Non-pigmented ciliary epithelial cell (primary cell): ENCODE measurements around the gene ELOVL1.
A peak's percentile ranks its signal among the peaks of the same experiment; 100 is the strongest.

Experiments used
- DNase-seq: peaks from one replicate; pipeline ENCODE4 v3.0.0-alpha.2; 2010; ENCODE audit warnings: low read depth

ELOVL1 gene

DNA sequence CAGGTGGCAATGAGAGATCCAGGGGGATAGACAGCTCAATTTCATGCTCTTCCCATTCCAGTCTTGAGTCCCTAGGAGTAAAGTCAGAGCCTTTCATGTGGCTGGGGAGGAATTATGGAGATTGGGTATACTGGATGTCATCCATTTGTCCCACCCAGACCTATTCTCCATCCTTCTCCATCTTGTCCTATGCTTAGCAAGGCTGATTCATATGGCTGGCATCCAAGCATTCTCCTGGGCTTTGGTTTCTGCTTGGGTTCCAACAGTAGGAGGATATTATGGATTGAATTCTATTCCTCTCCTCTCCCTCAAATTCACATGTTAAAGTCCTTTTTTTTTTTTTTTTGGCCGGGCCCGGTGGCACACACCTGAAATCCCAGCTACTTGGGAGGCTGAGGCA is 12.9 kb downstream of the ELOVL1 start:
- no peak for DNase-seq

DNA sequence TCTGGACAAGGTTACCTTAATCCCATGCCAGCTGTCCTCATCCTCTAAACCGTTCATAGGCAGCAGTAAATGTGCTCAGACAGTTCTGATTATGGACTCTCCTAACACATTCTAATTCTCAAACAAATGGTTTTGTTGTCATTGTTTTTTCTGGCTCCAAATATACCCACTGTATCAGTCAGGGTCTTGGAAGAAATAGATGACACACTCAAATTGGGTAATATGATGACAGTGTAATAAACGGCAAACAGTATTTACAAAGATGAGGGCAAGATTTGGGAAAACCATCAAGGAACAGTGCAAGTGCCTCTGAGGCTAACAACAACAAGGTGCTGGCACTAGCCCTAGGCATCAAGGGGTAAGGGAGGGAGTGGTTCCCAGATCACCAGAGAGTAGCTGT is 13.3 kb downstream of the ELOVL1 start:
- no peak for DNase-seq

DNA sequence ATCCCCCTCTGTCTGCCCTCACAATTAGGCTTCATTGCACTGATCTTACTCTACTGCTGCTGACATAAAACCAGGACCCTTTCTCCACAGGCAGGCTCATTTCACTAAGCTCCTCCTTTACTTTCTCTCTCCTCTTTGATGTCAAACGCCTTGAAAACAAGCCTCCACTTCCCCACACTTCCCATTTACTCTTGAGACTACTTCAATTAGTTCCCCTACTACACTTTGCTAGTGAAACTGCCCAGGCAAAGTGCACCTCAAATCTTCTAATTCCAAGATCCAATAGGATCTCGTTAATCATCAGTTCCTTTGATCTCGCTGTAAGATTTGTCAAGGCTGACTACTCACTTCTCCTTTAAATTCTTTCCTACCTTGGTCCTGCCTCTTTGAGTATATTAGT is 14.9 kb downstream of the ELOVL1 start:
- DNase-seq: no peak

DNA sequence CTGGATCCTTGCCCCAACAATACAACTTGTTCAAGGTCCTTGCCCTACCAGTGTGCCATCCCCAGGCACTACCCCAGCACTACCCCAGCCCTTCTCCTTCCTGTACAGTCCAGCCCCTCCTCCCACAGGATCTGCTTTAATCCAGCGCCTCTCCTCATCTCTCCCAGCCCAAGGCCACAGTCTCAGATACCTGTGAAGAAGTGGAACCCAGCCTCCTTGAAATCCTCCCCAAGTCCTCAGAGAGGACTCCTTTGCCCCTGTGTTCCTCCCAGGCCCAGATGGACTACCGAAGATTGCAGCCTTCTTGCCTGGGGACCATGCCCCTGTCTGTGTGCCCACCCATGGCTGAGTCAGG is 15.5 kb downstream of the ELOVL1 start:
- DNase-seq: no peak

DNA sequence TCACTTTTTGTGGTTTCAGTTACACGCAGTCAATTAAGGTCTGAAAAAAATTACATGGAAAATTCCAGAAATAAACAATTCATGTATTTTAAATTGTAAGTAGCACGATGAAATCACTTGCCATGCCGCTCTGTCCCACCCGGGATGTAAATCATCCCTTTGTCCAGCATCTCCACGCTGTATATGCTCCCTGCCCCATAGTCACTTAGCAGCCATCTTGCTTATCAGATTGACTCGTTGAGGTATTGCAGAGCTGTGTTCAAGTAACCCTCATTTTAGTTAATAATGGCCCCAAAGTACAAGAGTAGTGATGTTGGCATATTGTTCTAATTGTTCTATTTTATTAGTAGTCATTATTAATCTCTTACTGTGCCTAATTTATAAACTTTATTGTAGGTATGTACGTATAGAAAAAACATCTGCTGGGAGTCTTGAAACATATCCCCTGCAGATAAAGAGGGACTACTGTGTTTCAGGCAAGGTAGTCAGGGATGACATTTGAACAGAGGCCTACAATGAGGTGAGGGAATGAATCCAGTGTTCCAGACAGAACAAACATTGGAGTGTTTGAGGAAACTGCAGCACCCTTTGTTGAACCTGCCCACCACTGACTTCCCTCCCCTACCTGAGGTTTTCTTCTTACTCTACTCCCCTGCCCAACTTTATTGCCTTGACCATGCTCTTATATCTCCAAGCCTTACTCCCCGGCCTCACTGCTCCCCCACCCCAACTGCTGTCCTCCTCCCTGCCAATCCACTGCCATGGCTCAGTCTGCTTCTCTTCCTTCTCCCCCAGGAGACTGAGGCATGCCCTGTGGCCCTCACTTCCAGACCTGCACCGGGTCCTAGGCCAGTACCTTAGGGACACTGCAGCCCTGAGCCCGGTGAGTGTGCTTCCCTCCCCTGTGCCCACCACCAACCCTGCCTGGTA is 16.1 kb downstream of the ELOVL1 start:
- DNase-seq: no peak

DNA sequence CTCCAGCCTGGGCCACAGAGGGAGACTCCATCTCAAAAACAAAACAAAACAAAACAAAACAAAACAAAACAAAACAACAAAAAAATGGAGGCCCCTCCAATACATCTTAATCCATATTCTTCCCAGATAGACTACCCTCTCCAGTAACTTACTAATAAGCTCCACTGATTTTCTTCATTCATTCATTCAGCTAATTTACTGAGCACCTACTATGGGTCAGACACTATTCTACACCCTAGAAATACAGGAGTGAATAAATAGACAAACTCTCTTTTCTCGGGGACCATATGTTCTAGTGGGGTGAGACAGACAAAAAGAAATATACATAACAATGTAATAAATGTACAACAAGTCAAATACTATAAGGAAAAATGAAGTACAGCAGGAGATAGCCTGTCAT is 16.8 kb downstream of the ELOVL1 start:
- DNase-seq: no peak

DNA sequence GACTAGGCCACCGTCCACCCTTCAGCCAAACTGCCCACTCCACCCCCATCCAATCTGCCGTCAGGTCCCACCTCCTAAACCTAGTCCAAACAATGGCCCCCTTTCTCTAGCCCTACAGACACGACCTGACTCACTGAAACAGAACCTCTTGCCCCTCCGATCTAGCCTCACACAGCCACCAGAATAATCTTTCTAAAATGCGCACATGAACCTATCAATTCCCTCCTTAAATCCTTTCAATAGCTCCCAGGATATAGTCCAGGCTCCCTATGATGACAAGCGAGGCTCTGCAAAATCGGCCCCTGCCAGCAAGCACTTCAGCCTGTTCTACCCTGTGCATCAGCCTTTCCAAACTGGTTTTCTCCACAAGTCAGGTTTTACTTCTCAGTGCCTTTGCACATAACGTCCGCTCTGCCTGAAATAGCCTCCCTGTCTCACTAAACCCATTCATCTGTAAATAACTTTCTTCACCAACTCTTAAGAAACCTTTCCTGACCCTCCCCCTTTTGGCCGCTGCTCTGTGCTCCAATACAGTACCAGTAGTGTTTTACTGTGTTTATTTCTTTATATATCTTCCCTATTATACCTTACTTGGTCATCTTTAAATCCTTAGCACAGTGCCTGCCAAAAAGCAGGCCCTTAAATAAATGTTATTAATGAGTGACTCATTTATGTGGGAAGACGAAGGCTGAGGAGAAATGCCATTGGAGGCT is 18.1 kb downstream of the ELOVL1 start:
- no peak for DNase-seq

DNA sequence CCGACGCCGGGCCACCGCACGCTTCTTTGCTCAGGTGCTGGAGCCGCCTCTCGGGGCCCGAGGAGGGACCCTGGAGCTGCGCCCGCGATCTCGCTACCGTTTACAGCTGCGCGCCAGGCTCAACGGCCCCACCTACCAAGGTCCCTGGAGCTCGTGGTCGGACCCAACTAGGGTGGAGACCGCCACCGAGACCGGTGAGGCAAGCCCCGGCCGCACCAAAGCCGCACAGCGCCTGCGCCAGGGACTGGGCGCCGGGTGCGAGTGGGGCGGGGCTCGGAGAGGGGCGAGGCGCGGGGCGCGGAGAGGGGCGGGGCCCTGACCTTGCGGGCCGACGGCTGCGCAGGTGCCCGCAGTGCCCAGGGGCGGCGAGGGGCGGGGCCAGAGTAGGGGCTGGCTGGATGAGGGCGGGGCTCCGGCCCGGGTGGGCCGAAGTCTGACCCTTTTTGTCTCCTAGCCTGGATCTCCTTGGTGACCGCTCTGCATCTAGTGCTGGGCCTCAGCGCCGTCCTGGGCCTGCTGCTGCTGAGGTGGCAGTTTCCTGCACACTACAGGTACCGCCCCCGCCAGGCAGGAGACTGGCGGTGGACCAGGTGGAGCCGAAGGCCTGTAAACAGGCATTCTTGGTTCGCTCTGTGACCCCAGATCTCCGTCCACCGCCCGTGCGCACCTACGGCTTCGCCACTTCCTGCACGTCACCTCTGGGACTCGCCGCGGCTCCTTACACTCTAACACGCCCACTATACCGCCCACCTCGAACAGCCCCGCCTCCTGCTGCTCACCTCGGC is 18.8 kb downstream of the ELOVL1 start:
- no peak for DNase-seq

DNA sequence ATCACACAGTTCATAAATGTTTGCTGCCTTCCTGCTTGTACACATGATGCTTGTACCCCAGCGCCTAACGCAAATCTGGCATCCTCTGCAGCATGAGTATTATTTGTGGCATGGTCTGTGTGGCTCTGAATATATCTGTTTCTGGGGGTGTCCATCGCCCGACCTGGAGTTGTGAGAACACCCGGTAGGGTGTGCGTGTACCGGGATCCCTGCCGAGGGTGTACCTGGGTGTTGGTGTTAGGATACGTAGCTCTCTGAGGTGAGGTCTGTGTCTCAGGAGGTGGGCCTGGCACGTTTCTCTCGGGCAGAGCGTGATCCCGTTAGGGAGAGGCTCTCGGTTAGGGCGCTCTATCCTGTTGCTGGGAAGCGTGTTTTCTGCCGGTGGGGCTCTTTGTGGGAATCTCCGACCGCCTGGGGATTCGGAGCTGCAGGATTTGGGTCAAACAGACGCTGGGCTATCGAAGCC is 19.4 kb downstream of the ELOVL1 start:
- no peak for DNase-seq

DNA sequence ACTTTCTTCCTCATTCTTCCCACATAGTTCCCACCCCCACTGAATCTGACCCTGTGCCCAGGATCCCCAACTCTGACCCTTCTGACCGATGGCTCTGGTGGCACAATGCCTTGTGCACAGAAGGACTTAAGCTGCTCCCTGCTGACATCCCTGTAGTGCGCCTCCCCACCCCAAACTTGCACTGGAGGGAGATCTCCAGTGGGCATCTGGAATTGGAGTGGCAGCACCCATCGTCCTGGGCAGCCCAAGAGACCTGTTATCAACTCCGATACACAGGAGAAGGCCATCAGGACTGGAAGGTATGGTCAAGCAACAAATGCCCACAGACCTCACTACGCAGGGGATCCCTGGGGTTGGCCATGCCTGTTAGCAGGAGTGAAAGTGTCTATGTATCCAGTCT is 21.2 kb downstream of the ELOVL1 start:
- DNase-seq: no peak

DNA sequence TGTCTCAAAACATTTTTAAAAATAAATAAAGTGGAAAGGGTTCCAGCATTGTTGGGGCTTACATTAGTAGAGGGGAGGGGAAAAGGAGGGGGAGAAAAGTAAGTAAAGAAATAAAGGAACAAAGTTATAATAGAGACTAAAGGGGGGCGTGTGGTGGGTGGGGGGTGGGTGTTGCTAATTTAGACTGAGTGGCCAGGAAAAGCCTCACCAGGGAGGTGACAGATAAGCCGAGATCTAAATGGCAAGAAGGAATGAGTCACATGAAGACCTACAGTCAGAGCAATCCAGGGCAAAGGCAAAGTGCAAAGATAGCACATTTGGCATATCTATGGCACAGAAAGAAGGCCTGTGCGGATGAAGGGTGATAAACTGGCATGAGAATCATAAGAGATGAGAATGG is 22.7 kb downstream of the ELOVL1 start:
- DNase-seq: no peak

DNA sequence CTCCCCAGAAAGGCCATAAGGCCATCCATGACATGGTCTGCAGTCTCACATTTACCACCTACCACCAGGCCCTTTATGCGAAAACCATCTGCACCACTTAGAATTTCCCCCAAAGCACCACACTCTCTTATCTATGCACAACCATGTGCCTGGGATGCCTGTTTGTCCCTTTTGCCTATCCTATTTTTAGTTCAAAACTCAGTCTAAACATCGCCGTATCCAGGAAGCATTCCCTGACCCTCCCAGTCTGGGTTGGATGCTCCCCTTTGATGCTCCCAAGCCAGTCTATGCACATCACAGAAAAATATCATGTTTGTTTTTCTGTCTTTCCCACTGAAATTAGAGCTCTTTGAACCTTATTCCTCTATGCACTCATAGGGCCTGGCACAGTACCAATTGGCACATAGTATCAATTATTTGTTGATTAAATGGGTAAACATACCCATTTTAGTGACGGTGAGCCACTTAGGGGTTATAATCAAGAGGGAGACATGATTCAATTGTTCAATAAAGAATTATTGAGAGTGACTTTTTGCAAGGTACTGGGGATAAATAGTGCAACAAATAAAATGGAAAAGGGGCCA is 23.5 kb downstream of the ELOVL1 start:
- DNase-seq: no peak

DNA sequence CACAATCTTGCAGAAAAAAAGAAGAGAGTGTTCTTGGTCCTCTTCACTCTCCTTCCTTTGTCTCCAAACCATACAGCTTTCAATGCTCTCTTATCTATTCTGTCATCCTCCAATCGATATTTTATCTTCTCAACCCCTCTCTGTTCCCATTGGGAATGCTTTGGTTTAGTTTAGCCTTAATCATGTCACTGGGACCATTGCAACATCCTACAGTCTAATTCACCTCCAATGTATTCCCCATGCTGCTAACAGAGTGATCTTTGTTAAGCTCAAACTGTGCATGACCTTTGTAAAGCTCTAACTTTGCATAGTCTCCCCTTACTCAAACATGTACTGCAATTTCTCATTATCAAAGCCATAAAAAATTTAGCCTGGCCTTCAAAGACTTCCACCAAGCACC is 27.3 kb downstream of the ELOVL1 start:
- no peak for DNase-seq

DNA sequence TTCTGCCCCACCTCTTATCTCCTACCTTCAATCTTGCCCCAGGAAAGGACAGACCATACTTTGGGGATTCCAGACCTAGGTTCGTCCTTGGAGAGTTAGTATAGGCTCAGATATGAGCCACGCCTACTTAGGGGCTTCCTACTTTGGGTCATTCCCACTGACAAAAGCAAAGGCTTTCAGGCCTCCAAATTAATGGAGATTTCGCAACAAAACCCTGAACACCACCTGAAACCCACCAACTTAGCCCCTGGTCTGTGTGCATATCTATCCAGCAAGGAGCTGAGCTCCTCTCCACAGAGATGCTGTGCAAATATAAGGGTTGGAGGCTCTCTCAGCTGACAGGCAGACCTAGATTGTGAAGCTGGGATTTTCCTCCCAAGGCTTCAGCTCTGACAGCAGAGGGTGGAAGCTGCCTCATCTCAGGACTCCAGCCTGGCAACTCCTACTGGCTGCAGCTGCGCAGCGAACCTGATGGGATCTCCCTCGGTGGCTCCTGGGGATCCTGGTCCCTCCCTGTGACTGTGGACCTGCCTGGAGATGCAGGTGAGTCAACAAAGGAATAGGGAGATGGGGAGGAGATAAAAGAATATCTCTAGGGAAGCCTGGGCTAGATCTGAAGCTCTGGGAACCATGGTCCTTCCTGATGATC is 28.1 kb downstream of the ELOVL1 start:
- DNase-seq: no peak

DNA sequence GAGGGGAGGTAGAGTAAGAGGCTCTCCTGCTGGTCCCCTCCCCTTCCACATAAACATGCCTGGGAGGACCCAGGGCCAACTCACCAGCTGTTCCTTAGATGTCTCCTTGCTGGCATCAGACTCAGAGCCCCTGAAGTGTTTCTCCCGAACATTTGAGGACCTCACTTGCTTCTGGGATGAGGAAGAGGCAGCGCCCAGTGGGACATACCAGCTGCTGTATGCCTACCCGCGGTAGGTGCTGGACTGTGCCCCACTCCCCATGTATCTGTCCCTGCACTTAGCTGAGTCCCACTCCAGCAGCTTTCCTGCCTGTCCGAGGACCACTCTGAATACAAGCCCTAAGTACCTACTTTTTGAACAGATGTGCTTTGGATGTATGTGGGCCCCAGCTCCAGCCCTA is 29.8 kb downstream of the ELOVL1 start:
- no peak for DNase-seq

DNA sequence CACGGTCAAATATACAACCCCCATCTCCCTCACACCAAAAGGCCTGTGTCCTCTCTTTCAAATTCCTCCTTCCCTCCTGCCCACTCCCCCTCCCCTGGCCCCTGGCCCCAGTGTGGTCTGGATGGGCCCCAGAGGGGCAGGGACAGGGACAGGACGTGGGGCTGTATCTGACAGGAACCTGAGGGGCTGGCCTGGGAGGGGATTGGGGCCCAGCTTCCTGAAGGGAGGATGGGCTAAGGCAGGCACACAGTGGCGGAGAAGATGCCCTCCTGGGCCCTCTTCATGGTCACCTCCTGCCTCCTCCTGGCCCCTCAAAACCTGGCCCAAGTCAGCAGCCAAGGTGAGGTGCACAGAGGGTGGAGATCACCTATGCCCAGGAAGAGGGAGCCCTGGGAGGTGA is 30.2 kb downstream of the ELOVL1 start, which contains the start of gene MPL:
Gene MPL (plus strand): TSS at position 231 of the 400 bp plus-strand sequence. CDS start 31 bp downstream, at position 262.
- no peak for DNase-seq

DNA sequence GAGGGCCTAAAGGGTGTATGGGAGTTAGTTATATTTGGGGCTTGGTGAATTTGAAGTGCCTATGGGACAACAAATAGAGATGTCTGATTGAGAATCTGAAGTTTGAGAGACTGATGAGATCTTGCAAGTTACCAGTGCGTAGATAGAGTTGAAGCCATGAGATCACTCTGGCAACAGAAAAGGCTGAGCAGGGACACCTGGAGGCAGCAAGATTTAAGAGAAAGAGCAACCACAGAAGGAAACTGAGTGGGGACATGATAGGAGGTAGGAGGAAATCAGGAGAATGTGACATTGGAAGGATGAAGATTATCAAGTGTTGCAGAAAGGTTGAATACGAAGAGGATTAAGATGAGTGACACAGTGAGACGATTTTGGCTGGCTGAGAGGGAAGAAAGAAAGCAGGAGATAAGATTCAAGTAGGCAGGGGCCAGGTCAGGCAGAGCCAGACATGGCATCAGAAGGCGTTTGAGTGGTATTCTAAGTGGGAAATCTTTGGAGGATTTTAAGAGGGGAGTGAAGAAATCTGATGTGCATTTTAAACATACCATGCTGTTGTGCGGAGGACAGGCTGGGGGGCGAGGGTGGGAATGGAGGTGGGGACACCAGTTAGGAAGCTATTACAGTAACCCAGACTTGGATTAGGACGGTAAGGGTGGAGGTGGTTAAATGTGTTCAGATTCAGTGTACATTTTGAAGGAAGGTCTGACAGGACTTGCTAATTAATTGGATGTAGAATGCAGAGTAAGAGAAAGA is 33.2 kb downstream of the ELOVL1 start:
- DNase-seq: no peak

DNA sequence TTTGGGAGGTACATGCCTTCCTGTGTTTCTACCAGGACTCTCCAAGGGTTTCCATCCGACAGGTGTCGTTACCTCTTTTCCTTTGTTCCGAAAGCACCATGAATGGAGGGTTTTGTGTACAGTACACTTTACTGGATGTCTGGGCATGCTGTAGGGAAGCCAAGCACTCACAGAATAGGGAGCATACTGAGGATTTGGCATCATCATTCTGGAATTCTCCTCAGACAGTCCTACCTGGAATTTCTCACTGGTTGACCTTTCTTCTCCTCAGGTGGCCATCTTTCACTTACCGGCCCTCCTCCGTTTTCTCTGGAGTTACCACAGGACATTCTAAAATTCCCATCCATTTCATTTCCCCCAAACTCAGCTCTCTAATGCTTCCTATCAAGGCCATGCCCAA is 36.1 kb downstream of the ELOVL1 start:
- no peak for DNase-seq

DNA sequence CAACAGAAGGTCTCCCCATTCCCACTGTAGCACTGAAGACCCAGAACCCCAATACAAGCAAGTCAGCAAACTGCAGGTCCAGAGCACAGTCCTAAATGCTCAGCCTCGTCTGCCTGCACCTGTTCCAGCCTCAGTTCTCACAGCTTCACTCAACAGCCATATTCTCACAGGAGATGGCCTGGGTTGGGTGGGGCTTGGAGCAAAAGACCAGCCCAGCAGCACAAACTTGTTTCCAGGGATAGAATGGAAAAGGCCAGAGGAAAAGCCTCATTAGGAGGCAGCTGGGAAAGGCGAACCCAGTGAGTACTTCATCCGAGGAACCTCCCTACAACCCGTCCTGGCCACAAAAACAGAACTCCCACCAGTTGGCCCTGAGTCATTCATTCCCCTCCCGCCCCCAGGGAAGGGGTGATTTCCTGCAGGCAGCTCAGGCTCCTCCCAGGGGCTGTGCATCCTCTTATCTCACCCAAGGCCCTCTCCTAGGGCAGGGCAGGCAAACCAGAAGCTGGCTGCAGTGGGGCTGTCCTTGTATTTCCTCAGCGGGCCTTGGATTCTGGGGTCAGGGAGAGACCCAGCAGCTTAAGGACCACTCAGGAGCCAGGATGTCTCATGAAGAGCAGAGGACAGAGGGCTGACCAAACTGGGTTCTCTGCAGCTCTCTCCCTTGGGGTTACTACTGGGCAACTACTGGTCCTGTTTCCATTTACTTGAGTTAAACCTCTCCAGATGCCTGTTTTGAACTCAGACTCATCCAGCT is 37.6 kb downstream of the ELOVL1 start:
- DNase-seq: peak; percentile 54
